K562 (cell line): Measurements from ENCODE around the gene UBR7. TPM values are rescaled to one million over a fixed set of nuclear protein-coding genes. Genes with fewer than 3 reads are reported as not detected.

Experiments used
- ATF6 ChIP-seq: sonication (generic); formaldehyde crosslinking; IDR thresholded peaks from 2 replicates; pipeline ENCODE4 v1.4.0; 2020; ENCODE audit warnings: mild to moderate bottlenecking, missing genetic modification reagents
- E4F1 ChIP-seq: fragments of 250-450 bp; sonication (Bioruptor Pico); IDR thresholded peaks from 2 replicates; pipeline ENCODE4 v1.5.0; 2021; ENCODE audit warnings: mild to moderate bottlenecking, borderline replicate concordance
- GTF2F1 ChIP-seq: IDR thresholded peaks from 2 replicates; pipeline ENCODE4 v1.6.1; 2011; ENCODE audit warnings: low read depth, low read length, improper control_type of control experiment
- HNRNPLL ChIP-seq: fragments of 200-400 bp; formaldehyde crosslinking; IDR thresholded peaks from 2 replicates; pipeline ENCODE4 v1.6.1; 2017; ENCODE audit warnings: low read length, low read depth, mild to moderate bottlenecking; ENCODE audit not compliant: poor library complexity, severe bottlenecking
- KHSRP ChIP-seq: fragments of 450-650 bp; IDR thresholded peaks from 2 replicates; pipeline ENCODE4 v1.6.1; 2017
- KLF13 ChIP-seq: fragments of 450-650 bp; IDR thresholded peaks from 2 replicates; pipeline ENCODE4 v1.6.1; 2016; ENCODE audit warnings: missing genetic modification characterization, low read depth, mild to moderate bottlenecking, missing compliant biosample characterization, moderate library complexity, borderline replicate concordance
- MAFF ChIP-seq: IDR thresholded peaks from 2 replicates; pipeline ENCODE4 v1.6.1; 2012; ENCODE audit warnings: low read length, improper control_type of control experiment
- POLR2B ChIP-seq: fragments of 450-650 bp; IDR thresholded peaks from 2 replicates; pipeline ENCODE4 v1.6.1; 2018; ENCODE audit warnings: low read depth; ENCODE audit not compliant: partially characterized antibody
- POU5F1 ChIP-seq: fragments of 150-350 bp; IDR thresholded peaks from 2 replicates; pipeline ENCODE4 v1.6.1; 2014; ENCODE audit warnings: borderline replicate concordance, low read length, low read depth, mild to moderate bottlenecking; ENCODE audit not compliant: partially characterized antibody
- SMAD2 ChIP-seq: fragments of 150-350 bp; IDR thresholded peaks from 2 replicates; pipeline ENCODE4 v1.6.1; 2014; ENCODE audit warnings: low read depth, mild to moderate bottlenecking, low read length
- STAT6 ChIP-seq: sonication (generic); formaldehyde crosslinking; IDR thresholded peaks from 2 replicates; pipeline ENCODE4 v1.8.1; 2023; ENCODE audit warnings: mild to moderate bottlenecking, missing genetic modification reagents
- TGIF2 ChIP-seq: sonication (generic); formaldehyde crosslinking; IDR thresholded peaks from 2 replicates; pipeline ENCODE4 v1.8.1; 2022; ENCODE audit warnings: mild to moderate bottlenecking, missing genetic modification reagents, moderate library complexity
- THRA ChIP-seq: fragments of 450-650 bp; IDR thresholded peaks from 2 replicates; pipeline ENCODE4 v1.6.1; 2017; ENCODE audit warnings: mild to moderate bottlenecking, moderate library complexity
- TRIM25 ChIP-seq: fragments of 450-650 bp; IDR thresholded peaks from 2 replicates; pipeline ENCODE4 v1.7.0; 2016; ENCODE audit warnings: borderline replicate concordance
- ZFP30 ChIP-seq: fragments of 250-450 bp; sonication (Bioruptor Pico); IDR thresholded peaks from 2 replicates; pipeline ENCODE4 v1.8.0; 2022; ENCODE audit warnings: moderate library complexity, mild to moderate bottlenecking, inconsistent platforms, borderline replicate concordance
- ZNF274 ChIP-seq: IDR thresholded peaks from 2 replicates; pipeline ENCODE4 v1.6.1; 2011; ENCODE audit warnings: low read depth, mild to moderate bottlenecking, low read length, moderate library complexity, borderline replicate concordance
- polyA plus RNA-seq, 8 experiments: library from polyadenylated mRNA; depleted of rRNA in 4 of 8; stranded (reverse) in 5 of 8; unstranded in 3 of 8; fragments of >200 nt; fragmentation: Nextera tagmentation in 2 of 8; fragmentation: Illumina TruSeq in 1 of 8; extraction: Ambion mirVana in 2 of 8; extraction: Trizol in 1 of 8; gene quantifications; 2 replicates each; pipeline versions ENCODE4 v1.2.1 to v1.2.3, GENCODE V29; 2011 to 2014; ENCODE audit warnings: inconsistent platforms in 1 of 8, missing spikeins in 1 of 8
- total RNA-seq, 7 experiments: library from RNA; depleted of rRNA in 6 of 7; stranded (reverse); fragments of >200 nt in 6 of 7; fragmentation: Illumina TruSeq in 2 of 7; extraction: Trizol in 2 of 7; gene quantifications; 2 replicates each; pipeline versions ENCODE4 v1.2.1 to v1.2.3, GENCODE V29; 2011 to 2021; ENCODE audit warnings: low replicate concordance in 1 of 7

The UBR7 gene
- total and polyA plus RNA-seq, 9 of the 15 experiments (the other 6 are each of a cell fraction or from before 2014, with no cell fraction given): 12.5 to 63.0 (median 34.4) TPM

GRCh38 chr14:93184391-93185348 lies 22.4 kb upstream of the UBR7 start, which contains the start of the genes LYSET and MOAP1 (continued):
- TF ChIP-seq ATF6 (CRISPR knock-in tag) (no peak), HNRNPLL (no peak), KHSRP (no peak), TRIM25 (no peak), ZFP30 (CRISPR knock-in tag) (no peak), MAFF (no peak), GTF2F1 (no peak), POLR2B (peak; percentile 58), E4F1 (CRISPR knock-in tag) (no peak), THRA (no peak), POU5F1 (no peak), KLF13 (no peak), SMAD2 (no peak), TGIF2 (no peak), ZNF274 (no peak), STAT6 (CRISPR knock-in tag) (no peak)
